ENCODE results near the gene PARP8. TPM values are rescaled to one million over a fixed set of nuclear protein-coding genes. Genes with fewer than 3 reads are reported as not detected.

PARP8 gene
- total and polyA plus RNA-seq, 2 of the 8 experiments (the other 6 are each of a cell fraction or from before 2014, with no cell fraction given): 16.6 to 30.6 TPM

GRCh38 chr5:50647726-50648125 is 18.7 kb upstream of the PARP8 start:
- Histone ChIP-seq H3K18ac (ENCODE audit: extremely low read depth, low read length) (no peak overlapping the region), H3K79me1 (ENCODE audit: low read depth, low read length) (no peaks in the 10 kb centered on the region), H3K9me3 (ENCODE audit: insufficient read depth in 2 of 2, low read depth in 1 of 2, low read length in 1 of 2) (no peaks in the 10 kb centered on the region), H3K27ac (ENCODE audit: low read depth, low read length) (no peak overlapping the region), H3K27me3 (replicated peaks in 1 of 4; ENCODE audit: control insufficient read depth in 3 of 4, extremely low read depth in 1 of 4, insufficient read depth in 3 of 4, low read length in 3 of 4) (no peaks in the 10 kb centered on the region), H3K9ac (replicated peaks in 1 of 4; ENCODE audit: extremely low read depth in 1 of 4, low read depth in 3 of 4, low read length in 3 of 4) (no peak overlapping the region), H3K4me3 (ENCODE audit: extremely low read depth in 1 of 4, insufficient read depth in 2 of 4, low read depth in 3 of 4, low read length in 4 of 4) (no peak overlapping the region), H3K56ac (replicated peaks; ENCODE audit: insufficient read length, low read depth, low read length) (no peak overlapping the region), H3K36me3 (ENCODE audit: control insufficient read depth in 2 of 4, insufficient read depth in 4 of 4, low read length in 3 of 4) (no peaks in the 10 kb centered on the region), H2AK5ac (ENCODE audit: low read depth, low read length) (no peak overlapping the region), H3K4me1 (replicated peaks in 1 of 4; ENCODE audit: control insufficient read depth in 3 of 4, insufficient read depth in 4 of 4, low read length in 3 of 4) (no peaks in the 10 kb centered on the region), H4K91ac (replicated peaks; ENCODE audit: insufficient read length, low read length) (no peak overlapping the region), H3K4me2 (ENCODE audit: insufficient read depth in 1 of 2, low read depth in 2 of 2, low read length in 2 of 2) (no peak overlapping the region), H4K20me1 (replicated peaks in 1 of 2; ENCODE audit: control insufficient read depth in 1 of 2, insufficient read depth in 2 of 2, low read length in 2 of 2) (no peaks in the 10 kb centered on the region), H4K5ac (ENCODE audit: insufficient read length, low read depth, low read length) (no peak overlapping the region), H2BK20ac (ENCODE audit: low read length) (no peak overlapping the region), H3K14ac (ENCODE audit: insufficient read length) (no peak overlapping the region), H3K23me2 (ENCODE audit: low read depth, low read length) (no peaks in the 10 kb centered on the region), H3K23ac (ENCODE audit: insufficient read length) (no peak overlapping the region), H3K79me2 (ENCODE audit: control insufficient read depth in 1 of 2, insufficient read depth in 2 of 2, low read length in 2 of 2) (no peaks in the 10 kb centered on the region), H2BK120ac (replicated peaks; ENCODE audit: low read depth, low read length) (no peak overlapping the region), H2BK5ac (ENCODE audit: low read depth, low read length) (no peak overlapping the region), H2BK15ac (ENCODE audit: low read length) (no peak overlapping the region), H4K8ac (ENCODE audit: extremely low read depth, insufficient read depth, low read length) (no peak overlapping the region), H3K4ac (replicated peaks; ENCODE audit: insufficient read length, low read depth, low read length) (no peak overlapping the region), H2AFZ (ENCODE audit: low read length) (no peak overlapping the region), H2BK12ac (ENCODE audit: low read depth, low read length) (no peak overlapping the region)
- DNase-seq (ENCODE audit: low read depth in 1 of 2, low spot score in 2 of 2) (no peak), FAIRE-seq (no peak)
- 63 to 100% methylated on average over 1 to 3 of the region's 3 CpGs for WGBS, 2 experiments (ENCODE audit: extremely low coverage in 1 of 2, insufficient coverage in 1 of 2, insufficient read length in 1 of 2, insufficient replicate concordance in 2 of 2, low coverage in 1 of 2, low lambda C conversion rate in 2 of 2, missing lambda C conversion rate in 1 of 2)
- TF ChIP-seq MAFK (IDR thresholded peaks at IDR 0.05; ENCODE audit: low read depth, low read length) (no peak), E2F6 (IDR thresholded peaks at IDR 0.05) (no peak), TEAD4 (IDR thresholded peaks at IDR 0.05; ENCODE audit: low read depth, low read length) (no peak), RFX5 (IDR thresholded peaks at IDR 0.05; ENCODE audit: borderline replicate concordance, low read depth, low read length) (no peak)
- TF ChIP-seq, protein P1, sequence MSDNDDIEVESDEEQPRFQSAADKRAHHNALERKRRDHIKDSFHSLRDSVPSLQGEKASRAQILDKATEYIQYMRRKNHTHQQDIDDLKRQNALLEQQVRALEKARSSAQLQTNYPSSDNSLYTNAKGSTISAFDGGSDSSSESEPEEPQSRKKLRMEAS (IDR thresholded peaks at IDR 0.05): no peak
- ChIA-PET CTCF (ENCODE audit: partially characterized antibody) (interaction anchor here (0.6 kb wide), 1 partner anchor 157 kb away, joined by 4 read pairs; no protein-coding TSS in a partner anchor), POLR2A (ENCODE audit: partially characterized antibody) (no interaction called here)

Data from H1 (cell line).